HG02943 (cell line): ENCODE data around the gene ST3GAL6.

Experiments used
- ATAC-seq: cut with Tn5 transposase; IDR thresholded peaks from one replicate; pipeline ENCODE4 v1.9.1; 2021; ENCODE audit warnings: mild to moderate bottlenecking, low read depth, moderate library complexity; ENCODE audit not compliant: unreplicated experiment

The ST3GAL6 gene

DNA sequence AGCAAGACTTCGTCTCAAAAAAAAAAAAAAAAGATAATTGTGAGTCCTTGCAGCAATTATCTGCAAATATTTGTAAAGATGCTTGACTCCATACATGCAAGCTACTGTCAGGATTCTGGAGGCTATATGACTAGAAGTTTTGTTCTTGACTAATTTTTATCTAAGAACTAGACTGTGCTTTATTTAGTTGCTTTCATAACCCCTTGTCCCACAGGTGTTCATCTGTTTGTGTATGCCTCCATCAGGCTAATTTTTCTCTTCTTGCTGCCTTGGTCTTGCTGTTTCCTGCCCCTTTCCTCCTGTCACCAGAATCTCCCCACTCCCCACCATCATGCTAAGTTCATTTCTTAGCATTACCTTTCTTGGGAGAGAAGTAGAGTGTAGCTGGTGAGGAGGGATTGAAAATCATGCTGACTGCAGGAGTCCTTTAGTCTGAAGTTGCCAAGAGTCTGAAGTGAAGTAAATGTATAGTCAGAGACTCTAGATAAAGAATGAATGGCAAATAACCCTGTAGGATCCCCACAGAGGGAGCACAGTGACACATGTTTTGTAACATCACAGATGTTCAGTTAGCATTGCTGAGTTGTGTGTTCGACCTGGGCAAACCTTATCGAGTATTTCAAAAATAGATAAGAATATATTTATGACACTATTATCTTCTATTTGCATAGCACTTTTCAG is 12.5 kb downstream of the ST3GAL6 start:
- ATAC-seq: no peak

DNA sequence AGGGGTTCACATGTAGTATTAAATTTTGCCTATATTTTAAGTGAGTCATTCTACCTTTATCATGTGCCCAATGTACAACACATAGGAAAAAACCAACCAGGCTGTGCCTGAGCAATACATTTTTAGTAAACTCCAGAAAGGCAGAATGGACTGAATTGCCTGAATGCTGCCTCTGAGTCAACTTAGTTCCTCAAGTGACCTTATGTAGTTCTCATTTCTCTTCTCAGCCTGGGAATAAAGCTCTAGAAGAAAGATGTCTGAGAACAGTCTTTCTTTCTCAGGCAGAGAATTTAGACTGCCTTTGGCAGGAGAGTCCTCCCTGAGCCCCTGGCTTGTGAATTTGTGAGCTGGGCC is 13.0 kb downstream of the ST3GAL6 start:
- no peak for ATAC-seq

DNA sequence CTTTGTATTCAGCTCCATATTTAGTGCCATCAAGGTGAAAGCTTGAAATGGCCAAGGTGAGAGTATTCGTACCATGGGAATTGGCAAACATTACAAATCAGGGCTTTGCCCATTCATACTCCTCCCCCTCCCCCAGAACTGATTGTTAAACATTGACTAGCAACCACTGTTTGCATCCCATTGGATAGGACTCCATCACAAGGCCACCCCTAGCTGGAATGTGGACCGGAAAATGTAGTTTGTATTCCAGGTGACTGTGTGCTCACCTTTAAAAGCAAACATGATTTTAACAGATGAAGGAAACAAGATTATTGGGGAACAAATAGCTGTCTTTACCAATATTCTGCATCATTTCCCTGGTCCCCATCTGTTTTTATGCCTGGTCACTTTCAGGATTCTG is 14.1 kb downstream of the ST3GAL6 start:
- no peak for ATAC-seq

DNA sequence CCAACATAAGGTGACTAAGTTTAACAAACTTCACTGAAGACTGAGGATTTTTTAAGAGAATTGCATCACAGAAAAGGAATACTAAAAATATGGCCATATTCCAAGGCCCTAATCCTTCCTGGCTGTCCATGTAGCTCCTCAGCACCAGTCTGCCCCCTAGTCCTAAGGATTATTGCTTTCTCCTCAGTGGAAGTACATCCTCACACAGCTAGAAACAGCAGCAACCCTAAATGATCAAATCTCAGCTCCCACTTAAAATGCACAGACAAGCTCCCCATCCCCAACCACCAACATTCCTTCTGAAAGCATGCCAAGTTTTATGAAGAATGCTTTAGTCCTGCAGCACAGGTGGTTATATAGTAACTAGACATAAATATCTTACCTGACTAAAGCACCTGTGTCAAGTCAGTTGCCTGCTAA is 14.7 kb downstream of the ST3GAL6 start:
- no peak for ATAC-seq

DNA sequence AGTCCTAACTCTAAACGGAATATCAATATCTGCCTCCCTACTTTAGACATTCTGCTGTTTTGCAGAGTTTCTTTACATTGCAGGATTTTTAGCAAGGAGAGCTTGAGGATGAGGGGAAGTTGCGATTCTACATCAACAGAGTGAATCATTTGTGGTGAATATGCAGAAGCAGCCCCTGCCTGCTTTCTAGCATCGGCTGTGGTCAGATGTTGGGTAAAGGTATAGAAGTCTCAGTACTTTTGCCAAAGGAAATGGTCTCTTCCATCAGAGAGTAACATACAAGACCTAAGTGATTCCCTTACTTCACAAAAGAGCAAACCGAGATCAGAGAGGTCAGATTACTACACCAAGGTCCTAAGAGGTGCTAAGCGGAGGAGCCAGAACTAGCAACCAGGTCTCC is 15.2 kb downstream of the ST3GAL6 start:
- no peak for ATAC-seq

DNA sequence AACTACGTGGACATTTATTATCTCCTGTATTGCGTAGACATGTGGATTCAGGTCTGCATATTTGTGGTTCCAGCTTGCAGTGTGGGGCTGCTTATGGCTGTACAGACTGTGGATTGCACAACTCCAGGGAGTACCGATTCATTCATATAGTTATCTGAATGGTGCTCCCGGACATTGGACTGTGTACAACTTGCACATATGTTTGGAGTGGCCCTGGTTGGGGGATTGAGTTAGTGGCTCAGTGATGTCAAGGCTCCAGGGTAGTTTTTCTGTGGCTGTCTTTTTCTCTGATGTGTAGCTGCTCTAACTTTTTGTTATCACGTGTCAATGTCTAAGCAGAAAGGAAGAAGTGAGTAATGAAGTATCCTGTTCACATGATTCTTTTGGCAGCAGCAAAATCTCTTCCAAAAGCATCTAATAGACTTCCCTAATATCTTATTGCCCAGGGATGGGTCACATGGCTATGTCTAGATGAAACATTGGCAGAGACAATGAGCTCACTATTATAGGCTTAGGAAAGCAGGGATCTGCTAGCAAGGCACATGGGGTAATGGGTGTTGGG is 15.8 kb downstream of the ST3GAL6 start:
- no peak for ATAC-seq

DNA sequence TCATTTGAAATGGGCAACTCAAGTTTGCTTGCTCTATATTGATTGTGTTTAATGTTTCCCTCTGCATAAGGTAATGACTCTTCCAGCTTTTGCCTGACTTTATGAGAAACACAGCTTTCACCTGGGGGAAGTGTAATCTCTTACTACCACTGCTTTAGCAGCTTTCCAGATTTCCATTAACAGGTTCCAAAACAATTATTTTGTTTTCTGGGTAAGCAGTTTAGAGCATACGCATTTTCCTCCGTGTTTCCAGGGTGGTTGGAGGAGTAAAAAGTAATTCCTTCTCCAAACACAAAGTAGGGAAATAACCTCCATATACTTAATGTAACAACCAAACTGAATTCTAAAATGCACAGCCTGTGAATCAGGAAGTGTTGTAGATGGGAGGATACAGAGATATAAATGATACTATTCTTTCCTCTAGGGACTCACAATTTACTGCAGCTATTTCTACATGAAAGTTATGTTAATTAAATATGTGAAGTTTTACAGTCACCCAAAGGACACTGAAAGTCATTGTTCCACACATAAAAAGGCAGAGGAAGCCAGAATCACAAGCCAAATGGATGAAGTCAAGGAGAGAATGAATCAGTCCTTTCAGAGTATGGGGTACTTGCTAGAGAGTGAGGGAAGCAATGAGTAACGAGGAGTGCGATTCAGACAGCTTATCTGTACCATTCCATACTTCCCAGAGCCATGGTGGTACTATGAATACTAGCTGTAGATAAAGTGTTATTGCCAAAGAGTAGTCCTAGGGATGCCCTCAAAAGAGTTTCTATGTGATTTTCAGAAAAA is 16.6 kb downstream of the ST3GAL6 start:
- no peak for ATAC-seq

DNA sequence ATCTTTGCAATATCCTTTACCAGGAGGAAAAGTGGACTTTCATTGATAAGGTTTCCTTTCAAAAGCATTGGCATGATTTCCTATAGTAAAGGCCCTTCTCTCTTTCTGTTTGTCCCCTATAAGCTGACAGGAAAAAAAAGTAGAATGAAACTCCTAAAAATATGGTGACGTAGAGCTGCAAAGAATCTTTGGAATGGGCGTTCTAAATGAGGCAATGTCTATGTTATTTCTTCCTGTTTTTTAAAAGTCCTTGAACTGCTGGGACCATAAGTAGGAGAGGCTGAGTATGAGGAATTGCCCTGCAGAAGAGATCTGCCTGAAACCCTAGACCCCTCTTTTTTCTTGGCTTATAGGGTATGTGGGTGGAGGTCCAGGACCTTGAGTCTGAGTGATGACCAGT is 17.2 kb downstream of the ST3GAL6 start:
- no peak for ATAC-seq

DNA sequence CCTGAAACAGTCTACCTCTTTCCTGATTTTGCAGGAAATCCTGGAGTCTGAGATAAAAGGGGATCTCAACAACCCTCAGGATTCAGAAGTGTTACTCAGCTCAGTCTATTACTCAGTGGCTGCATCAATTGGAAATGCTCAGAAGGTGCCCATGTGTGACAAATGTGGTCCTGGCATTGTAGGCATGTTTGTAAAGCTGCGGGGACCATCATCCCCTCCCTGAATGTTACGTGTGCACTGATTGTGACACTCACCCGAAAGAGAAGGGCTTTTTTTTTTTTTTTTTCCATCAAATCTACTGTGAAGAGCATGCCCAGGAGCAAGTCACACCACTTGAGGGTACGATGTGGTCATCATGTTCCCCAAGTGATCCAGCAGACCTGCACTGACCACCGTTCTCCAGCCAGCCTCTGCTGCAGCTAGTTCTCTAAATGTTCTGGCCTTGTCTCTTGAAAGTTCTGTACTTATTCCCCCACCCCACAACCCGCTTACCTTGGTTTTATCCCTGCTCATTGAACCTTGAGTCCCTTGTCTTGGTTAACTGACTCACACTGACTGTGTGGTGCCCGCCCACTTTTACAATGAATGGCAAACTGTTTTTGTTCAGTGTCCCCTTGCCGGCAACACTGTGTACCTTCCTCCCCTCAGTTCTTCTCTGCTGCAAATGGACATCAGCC is 19.8 kb downstream of the ST3GAL6 start:
- no peak for ATAC-seq

DNA sequence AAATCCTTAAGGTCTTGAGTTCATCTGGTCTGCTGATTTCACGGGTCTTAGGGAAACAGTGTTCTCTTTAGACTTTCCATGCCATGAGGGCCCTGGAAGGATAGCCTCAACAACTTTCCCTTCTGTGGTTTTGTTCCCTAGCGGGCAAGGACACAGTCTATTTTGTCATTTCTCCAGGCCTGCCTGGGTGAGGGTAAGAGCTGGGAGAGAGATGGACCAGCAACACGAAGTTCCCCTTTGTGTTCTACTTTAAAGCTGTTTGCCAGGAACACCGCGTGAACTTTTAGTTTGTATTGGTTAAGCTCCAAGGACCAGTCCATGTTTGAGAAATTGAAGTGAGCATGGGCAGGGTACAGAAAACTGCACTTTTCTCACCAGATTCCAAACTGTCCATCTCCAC is 20.9 kb downstream of the ST3GAL6 start:
- ATAC-seq: no peak

DNA sequence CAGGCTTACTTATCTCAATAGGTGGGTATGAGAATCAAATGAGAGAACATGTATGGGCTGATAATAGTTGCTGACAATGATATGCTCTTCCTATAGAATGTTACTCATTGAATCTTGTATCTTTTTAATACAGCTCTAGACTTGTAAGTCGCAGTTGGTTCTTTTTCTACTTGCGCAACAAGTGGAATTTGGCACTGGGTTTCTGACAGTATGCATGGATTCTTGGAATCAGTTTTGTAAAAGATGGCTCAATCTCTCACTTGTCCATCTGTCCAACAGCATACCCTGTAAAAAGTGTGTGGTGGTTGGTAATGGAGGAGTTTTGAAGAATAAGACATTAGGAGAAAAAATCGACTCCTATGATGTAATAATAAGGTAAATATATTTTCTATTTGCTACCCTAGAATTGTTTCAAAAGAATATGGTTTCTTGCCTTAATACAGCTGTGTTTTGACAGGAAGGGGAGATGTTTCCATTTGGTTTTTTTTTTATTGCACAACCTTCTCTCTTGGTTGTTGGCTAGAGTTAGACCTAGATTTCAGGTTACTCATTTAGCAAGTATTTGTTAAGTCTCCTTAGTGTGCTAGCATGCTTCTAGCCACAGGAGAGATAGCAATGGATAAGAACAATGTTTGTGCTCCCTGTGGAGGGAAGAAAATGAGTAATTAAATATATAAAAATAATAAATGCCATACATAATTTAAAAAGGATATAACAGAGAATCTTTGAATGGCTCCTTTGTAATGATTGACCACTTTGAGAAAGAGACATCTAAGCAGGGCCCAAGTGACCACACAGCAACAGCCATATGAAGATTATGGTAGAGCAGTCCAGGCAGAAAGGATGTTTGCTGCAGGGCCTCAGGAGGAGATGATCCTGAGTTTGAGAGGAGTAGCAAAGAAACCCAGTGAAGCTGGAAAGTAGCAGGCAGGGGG is 21.8 kb downstream of the ST3GAL6 start:
- no peak for ATAC-seq

DNA sequence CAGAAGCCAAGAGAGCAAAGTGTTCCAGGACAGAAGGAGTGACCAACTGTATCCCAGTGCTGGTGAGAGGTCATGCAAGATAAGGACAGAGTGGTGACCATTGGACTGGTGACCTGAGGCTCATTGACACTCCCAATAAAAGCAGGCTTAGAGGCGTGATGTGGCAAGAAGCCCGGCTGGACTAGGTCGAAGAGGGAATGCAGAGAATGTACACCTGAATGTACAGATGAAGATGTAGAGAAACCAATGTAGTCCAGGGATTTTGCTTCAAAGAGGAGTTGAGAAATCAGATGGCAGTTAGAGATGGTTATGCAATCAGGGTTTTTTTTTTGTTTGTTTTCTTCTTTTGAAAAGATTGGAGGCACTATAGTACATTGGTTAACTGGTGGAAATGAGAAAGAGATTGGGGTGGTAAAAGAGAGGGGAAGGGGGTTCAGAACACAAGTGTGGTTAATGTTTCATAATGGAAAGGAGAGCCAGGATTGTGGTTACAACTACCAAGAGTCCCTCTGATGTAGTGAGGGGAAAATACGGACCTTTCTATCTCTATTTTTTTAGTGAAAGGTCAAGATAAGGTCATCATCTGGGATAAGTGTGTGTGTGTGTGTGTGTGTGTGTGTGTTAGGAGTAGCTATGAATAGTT is 23.3 kb downstream of the ST3GAL6 start:
- ATAC-seq: no peak

DNA sequence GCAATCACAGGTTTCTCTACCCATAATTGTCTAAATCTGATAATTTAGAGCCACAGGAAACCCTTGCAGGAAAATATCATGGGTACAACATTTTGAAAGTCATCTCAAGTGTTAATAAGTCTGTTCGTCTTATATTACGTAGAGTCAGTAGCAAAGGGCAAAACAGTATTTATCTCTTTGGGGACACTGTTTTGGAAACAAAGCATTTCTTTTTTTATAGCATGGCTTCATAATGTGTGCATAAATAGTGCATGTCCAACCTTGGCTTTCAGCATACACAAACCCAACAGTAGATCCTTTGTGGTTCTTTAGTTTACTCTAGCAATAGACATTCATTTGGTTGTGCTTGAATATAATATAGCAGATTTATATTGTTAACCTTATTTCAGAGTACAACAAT is 24.0 kb downstream of the ST3GAL6 start:
- no peak for ATAC-seq

DNA sequence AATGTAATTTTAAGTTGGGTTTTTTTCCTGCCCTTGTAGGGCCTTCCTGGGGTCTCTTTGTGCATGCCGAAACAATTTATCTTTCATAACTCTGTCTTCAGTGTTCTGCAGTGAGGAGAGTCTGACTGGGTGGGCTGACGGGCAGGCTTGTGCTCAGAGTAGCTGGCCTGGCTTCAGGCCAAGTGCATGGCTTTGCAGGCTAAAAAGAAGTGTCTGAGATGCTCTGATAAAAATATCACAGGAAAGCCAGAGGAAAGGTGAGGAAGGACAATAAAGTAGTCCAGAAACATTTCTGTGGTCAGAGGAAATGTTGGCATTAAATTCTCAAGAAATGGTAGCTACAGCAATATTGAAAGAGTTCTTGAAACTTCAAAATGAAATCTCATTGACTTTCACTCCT is 25.5 kb downstream of the ST3GAL6 start:
- ATAC-seq: no peak

DNA sequence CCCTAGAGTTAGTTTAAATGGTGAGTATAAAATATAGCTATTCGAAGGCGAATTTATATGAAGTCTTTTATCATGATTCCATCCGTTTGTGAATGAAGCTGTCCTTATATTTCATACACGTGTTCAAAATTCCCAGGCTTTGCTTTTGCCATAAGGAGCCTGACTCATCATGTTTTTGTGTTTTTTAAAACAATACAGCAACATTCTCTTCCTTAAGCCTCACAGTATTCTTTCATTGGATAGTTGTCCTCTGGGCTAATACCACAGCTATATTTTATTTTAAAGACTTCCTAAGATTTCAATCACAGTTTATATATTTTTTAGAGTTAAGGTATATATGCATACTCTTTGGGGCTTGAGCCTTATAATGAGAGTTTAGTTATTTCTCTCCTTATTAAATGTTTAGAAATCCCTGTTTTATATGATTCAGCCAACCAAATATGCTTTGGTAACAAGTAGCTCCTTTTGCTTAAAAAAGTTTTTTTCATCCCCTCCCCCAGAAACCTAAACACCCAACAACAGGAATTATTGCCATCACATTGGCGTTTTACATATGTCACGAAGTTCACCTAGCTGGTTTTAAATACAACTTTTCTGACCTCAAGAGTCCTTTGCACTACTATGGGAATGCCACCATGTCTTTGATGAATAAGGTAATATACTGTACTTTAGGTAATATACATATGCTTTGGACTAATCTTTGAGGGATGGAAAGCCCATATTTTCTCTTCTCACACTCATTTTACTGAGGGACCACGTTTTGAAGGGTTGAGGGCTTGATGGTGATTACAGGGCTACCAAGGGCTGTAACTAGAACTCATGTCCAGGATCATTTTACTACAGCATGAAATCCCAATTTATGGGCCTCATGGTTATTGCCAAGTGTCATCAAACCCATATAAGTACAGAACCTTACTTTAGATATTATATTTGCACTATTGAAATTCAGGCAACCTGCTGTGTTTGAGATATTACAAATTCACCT is 28.5 kb downstream of the ST3GAL6 start:
- ATAC-seq: no peak

DNA sequence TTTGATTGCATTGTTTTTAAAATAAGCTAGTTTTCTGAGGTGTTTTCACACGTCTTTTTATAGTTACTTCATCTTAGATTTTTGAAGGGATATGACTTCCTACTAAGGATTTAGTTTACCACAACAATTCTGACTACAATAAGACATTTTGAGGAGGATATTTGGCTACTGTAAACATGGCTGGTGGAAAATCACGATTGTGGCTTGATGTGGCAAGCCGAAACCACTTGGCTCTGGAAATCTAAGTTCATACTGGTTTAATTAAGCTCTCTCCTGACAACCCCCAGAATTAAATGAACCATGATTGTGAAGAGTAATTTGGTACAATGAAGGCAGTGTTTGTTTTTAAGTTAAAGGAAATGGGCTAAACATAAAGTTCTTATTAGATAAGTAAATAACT is 30.8 kb downstream of the ST3GAL6 start:
- no peak for ATAC-seq

DNA sequence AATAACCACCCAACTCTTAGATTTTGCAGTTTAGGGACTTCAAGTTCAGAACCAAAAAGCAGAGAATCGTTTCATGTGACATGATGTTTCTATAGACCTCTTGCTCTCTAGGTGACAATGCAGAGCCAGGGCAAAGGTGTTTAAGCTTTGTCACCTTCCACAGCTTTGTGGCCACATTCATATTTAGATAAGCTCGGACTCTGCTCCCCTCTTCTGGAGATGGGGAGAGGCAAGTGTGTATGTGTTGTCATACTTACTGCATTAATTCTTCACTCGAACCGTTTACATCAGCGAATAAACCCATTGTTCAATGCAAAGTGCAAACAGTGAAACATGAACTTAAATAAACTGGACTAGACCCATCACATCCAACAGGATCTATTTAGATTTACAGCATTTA is 33.2 kb downstream of the ST3GAL6 start:
- ATAC-seq: no peak

DNA sequence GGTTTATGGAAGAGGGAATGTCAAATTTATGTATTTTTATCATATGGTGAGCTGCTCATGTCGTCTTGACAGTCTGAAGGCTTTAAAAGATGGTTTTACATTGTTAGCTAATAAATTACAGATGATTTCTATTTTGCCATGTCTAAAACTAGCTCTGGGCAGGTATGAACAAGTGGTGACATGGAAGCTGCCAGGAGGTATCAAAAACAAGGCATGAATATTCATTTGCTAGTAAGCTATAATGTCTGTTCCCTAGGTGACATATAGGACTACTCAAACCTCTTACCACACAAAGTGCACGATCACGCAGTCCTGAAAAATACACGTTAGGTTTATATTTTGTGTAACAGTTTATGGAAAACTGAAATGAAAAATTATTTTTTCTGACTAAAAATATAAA is 34.8 kb downstream of the ST3GAL6 start:
- ATAC-seq: no peak

DNA sequence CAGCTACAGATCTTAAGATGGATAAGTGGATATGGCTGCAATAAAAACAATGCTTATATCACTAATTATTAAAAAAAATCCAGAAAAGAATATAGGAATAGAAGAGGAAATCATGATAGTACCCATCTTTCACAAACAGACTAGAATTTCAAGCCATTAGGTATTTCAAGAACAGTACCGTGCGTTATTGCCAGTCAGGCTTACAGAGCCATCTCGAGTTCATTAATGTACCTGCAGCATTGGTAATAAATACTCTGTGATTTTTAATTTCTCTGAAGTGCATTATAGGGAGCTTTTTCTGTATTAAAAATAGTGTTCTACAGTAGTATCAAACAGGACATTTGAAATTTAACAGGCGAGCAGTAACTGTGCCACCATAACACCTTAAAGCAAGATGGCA is 35.7 kb downstream of the ST3GAL6 start:
- ATAC-seq: no peak
